ENCODE data around the gene ITSN1.

Gene ITSN1

GRCh38 chr21:33640697-33641351 lies 1.5 kb upstream of the ITSN1 start:
- TF ChIP-seq TAF1 (IDR thresholded peaks at IDR 0.05; ENCODE audit: borderline replicate concordance, insufficient read depth, low read length) (no peak; the same call in 1 of the 2 replicates), REST (IDR thresholded peaks at IDR 0.05; ENCODE audit: insufficient read depth in 1 of 2, low read depth in 2 of 2, low read length in 2 of 2) (no peak), SIN3A (IDR thresholded peaks at IDR 0.05; ENCODE audit: borderline replicate concordance, insufficient read depth, low read length) (no peak), POLR2AphosphoS5 (IDR thresholded peaks at IDR 0.05; ENCODE audit: low read depth, low read length) (no peak), FOXP2 (optimal IDR thresholded peaks at IDR 0.05; ENCODE audit: borderline replicate concordance, extremely low read depth, extremely low read length, insufficient read depth) (no peak)

GRCh38 chr21:33641352-33642026 lies 812 bp upstream of the ITSN1 start, which contains the start of gene CRYZL1:
CRYZL1 (minus strand) TSS chr21:33641741; CDS start chr21:33631551, 10,190 bp downstream.
- TF ChIP-seq FOXP2 (optimal IDR thresholded peaks at IDR 0.05; ENCODE audit: borderline replicate concordance, extremely low read depth, extremely low read length, insufficient read depth) (peak; percentile 69), SIN3A (IDR thresholded peaks at IDR 0.05; ENCODE audit: borderline replicate concordance, insufficient read depth, low read length) (no peak), POLR2AphosphoS5 (IDR thresholded peaks at IDR 0.05; ENCODE audit: low read depth, low read length) (peak; percentile 55; the same call in 1 of the 2 replicates)

- TF ChIP-seq FOXP2 (optimal IDR thresholded peaks at IDR 0.05; ENCODE audit: borderline replicate concordance, extremely low read depth, extremely low read length, insufficient read depth), result no peak
- no peak for TF ChIP-seq REST (IDR thresholded peaks at IDR 0.05; ENCODE audit: insufficient read depth in 1 of 2, low read depth in 2 of 2, low read length in 2 of 2)
- no peak for TF ChIP-seq TAF1 (IDR thresholded peaks at IDR 0.05; ENCODE audit: borderline replicate concordance, insufficient read depth, low read length)
- TF ChIP-seq SIN3A (IDR thresholded peaks at IDR 0.05; ENCODE audit: borderline replicate concordance, insufficient read depth, low read length), result no peak
- no peak for TF ChIP-seq POLR2AphosphoS5 (IDR thresholded peaks at IDR 0.05; ENCODE audit: low read depth, low read length)
Measured at GRCh38 chr21:33642896-33643657, 776 bp downstream of the ITSN1 start.

- TF ChIP-seq TAF1 (IDR thresholded peaks at IDR 0.05; ENCODE audit: borderline replicate concordance, insufficient read depth, low read length) (no peak), POLR2AphosphoS5 (IDR thresholded peaks at IDR 0.05; ENCODE audit: low read depth, low read length) (no peak), FOXP2 (optimal IDR thresholded peaks at IDR 0.05; ENCODE audit: borderline replicate concordance, extremely low read depth, extremely low read length, insufficient read depth) (no peak), REST (IDR thresholded peaks at IDR 0.05; ENCODE audit: insufficient read depth in 1 of 2, low read depth in 2 of 2, low read length in 2 of 2) (no peak), SIN3A (IDR thresholded peaks at IDR 0.05; ENCODE audit: borderline replicate concordance, insufficient read depth, low read length) (no peak)
Measured at GRCh38 chr21:33643658-33644311, 1.5 kb downstream of the ITSN1 start.

All from PFSK-1 (cell line).